HG03439 (cell line): ENCODE measurements around the gene GPR141.

Experiments used
- ATAC-seq: cut with Tn5 transposase; IDR thresholded peaks from one replicate; pipeline ENCODE4 v1.9.1; 2021; ENCODE audit warnings: mild to moderate bottlenecking, moderate library complexity; ENCODE audit not compliant: unreplicated experiment

Gene GPR141, protein sequence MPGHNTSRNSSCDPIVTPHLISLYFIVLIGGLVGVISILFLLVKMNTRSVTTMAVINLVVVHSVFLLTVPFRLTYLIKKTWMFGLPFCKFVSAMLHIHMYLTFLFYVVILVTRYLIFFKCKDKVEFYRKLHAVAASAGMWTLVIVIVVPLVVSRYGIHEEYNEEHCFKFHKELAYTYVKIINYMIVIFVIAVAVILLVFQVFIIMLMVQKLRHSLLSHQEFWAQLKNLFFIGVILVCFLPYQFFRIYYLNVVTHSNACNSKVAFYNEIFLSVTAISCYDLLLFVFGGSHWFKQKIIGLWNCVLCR

DNA sequence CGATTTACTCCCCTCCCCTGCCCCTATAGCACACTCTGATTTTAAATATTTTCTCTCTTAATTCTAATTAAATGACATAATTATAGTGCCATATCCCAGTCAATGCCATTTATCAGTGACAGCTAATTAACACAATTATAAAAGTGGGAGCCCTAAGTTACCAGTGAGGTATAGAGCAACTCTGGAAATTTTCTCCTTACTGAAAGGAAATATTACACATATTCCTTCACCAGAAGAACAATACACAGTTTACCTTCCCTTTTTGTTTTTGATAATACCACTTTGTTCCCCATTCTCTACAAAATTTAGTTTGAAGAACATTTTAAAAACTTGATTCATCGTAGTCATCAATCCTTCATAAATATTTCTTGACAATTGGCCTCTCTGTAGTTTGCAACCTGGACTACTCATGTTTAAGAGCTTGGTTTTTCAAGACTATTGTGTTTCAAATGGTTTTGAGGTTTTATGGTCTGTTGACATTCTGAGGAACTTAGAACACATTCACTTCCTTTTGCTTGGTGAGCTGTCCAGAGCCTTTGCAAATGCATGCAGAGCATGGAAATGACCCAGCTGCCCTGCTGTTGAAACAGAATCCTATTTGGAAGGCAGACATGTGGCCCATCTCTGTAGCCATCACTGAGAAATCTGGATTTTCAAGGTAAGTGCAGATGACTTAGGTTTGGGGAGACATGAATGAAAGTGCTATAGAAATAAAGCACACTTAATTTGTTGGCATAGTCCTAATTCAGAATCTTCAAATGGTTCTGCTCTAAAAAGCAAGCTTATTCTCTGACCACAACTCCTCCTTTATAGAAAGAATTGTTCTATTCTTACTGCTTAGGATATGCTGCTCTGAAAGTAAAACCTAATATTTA lies at the start of gene GPR141:
Gene GPR141, plus strand, starts transcription at position 521 of the 875 bp plus-strand sequence. CDS start 56,628 bp downstream, outside the sequence.
- ATAC-seq = peak; percentile 77

DNA sequence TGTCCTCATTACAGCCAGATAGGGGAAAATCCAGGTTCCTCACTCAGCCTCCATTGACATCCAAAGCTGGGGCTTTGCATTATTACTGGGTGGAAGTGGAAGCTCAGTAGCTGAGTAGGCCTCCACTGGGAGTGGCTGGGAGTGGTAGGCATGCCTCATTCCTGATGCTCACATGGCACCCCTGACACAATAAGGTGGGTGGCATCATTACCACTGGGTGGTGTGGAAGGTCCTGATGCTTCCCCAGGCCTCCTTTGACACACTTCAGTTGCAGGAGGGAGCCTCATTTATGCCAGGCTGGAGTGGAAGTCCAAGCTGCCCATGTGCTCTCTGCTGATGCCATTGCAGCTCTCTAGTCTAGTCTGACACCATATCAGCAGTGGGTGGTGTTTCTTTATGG lies 48.2 kb upstream of the GPR141 start:
- ATAC-seq = no peak

DNA sequence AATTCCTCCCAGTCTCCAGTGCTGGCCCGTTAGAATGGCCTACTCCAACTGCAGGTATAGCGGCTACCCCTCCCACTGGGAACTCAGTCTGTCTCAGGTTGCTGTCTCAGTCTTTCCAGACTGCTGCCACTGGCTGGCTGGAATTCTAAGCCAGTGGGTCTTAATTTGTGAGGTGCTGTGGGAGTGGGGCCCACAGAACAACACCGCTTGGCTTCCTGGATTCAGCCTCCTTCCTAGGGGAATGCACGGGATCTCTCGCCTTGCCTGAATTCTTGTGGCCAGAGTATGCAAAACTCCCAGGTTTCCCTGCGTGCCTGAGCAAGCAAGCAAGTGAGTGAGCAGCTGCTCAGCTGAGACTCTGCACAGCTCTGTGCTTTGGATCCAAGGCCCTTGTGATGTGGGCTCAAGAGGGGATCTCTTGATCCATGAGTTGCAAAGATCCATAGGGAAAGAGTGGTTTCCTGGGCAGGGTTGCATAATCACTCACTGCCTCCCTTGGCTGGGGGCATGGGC lies 41.5 kb upstream of the GPR141 start:
- no peak for ATAC-seq

DNA sequence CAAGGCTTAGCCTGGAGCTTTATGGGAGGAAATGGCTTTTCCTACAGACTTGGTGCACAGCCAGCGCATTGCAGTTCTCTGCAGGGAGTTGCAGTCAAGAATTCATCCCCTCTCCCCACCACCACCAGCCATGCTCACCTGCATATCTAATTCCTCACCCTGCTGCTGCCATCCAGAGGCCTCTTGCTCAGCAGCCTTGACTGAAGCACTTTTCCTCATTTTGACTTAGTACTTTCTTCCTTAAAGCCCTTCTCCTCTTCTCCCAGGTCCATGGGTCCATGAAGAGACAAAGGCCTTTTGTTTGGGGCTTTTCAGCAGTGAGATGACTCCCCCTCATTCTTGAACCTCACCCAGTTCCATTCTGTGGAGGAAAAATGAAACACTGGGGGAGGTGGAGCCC lies 39.7 kb upstream of the GPR141 start:
- no peak for ATAC-seq

DNA sequence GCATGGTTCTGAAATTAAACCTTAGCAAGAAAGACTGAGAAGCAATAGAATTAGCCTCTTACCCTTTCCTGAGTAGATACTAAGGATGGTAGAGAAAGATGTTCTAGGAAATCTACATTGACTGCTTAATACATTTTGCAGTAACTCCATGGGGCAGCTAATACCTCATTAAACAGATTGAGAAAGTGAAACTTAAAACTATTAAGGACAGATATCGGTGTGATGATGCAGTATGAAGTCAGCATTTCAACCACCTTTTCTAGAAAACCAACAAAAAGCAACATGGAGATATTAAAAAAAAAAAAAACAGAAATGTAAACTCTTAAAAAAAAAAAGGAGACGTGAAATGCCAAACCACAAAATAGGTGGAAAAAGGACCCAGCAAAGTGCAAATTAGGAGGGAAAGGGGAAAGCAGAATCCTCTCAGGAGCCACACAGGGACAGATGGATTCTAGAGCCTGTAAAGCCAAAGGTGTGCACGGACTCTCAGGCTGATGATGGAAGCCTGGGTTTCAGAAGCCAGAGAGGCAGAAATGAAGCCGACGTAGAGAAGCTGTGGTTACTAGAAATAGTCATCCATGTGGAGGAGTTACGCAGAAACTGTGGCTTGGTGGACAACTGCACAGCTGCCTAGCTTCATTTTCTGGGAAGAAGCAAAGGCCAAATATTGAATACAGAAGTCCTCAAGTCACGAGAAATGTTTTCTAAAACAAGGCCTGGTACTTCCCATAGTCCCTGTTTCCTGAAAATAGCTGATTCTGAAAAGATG lies 38.1 kb upstream of the GPR141 start:
- no peak for ATAC-seq

DNA sequence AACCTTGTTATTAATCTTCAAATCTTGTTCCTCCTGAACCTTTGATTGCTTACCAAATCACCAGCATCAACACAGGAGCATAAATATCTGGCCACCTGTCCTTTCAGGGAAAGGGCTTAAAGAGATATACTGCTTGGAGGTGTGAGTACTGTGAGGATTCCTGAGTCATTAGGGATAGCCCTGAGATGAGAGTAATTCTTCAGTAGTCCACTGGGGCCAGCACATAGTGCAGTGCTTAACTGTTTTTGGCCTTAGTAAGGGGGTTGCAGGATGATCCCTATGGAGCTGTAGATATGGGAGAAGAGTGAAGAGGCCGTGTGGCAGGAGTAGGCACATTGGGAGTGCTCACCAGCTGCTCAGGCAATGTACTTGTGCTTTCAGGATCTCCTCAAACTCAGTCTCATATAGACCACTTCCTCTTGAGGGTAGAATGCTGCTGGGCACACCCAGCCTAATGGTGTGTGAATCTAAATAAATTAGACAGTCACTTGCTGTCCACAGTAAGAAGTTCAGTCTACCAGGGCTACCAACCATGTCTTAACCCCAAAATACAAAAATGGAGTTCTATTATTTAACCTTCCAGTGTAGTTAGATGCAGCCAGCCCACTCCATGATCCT lies 26.5 kb upstream of the GPR141 start:
- ATAC-seq = no peak

DNA sequence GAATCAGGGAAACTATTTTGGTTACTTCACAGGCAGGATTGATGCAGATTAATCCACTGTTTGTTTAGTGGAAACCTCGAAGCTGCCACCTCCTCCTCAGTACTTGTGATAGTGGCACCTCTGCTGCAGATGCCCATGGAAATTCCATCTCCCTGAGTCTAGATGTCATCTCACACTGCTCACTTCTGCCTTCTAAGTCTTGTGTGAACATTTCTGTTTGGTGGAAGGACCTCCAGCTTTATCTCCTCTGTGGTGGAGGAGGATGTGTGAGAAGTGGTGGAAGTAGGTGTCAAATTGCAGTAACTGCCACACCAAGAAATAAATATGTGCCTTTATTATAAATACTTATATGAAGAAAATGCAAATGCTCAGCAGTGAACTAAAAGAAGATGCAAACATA lies 25.8 kb upstream of the GPR141 start:
- no peak for ATAC-seq

DNA sequence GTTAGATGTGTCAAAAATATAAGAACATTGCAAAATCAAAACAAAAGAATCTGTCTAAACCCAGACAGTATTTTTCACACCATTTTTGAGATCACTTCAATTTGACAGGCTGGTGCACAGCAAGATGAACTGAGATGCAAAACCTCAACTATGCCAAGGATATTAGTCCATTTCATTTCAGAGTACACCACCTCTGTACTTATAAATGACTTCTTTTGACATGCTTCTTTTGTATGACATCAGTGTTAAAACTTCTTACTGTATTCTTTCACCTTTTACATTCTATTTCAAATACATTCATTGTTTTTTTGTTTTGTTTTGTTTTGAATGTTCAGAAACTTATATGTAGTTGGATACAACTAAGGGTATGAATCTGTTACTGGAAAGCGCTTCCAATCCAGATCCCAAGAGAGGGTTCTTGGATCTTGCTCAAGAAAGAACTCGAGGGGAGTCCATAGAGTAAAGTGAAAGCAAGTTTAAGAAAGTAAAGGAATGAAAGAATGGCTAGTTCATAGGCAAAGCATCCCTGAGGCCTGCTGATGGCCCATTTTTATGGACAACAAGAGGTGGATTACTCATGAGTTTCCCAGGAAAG lies 23.5 kb upstream of the GPR141 start:
- ATAC-seq = no peak

DNA sequence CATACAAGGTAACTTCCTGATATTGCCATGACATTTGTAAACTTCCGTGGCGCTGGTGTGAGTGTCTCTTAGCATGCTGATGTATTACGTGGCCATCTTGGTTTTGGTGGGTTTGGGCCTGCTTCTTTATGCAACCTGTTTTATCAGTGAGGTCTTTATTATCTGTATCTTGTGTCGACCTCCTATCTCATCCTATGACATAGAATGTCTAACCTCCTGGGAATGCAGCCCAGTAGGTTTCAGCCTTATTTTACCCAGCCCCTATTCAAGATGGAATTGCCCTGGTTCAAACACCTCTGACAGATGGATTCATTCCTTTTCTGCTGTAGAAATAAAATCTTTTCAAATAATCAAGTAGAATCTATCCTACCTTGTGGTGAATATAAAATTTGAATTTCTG lies 23.0 kb upstream of the GPR141 start:
- ATAC-seq = no peak

DNA sequence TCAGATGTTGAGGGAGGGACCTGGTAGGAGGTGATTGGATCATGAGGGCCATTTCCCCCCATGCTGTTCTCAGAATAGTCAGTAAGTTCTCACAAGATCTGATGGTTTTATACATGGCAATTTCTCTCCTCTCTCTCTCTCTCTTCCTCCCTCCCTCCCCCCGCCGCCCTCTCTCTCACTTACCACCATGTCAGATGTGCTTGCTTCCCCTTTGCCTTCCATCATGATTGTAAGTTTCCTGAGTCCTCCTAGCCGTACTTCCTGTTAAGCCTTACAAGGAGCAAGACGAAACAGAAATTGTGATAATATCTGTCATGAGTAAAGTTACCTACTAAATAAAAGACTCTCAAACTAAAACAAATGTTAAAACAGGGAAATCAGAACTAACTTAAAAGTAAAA lies 19.9 kb upstream of the GPR141 start:
- no peak for ATAC-seq

DNA sequence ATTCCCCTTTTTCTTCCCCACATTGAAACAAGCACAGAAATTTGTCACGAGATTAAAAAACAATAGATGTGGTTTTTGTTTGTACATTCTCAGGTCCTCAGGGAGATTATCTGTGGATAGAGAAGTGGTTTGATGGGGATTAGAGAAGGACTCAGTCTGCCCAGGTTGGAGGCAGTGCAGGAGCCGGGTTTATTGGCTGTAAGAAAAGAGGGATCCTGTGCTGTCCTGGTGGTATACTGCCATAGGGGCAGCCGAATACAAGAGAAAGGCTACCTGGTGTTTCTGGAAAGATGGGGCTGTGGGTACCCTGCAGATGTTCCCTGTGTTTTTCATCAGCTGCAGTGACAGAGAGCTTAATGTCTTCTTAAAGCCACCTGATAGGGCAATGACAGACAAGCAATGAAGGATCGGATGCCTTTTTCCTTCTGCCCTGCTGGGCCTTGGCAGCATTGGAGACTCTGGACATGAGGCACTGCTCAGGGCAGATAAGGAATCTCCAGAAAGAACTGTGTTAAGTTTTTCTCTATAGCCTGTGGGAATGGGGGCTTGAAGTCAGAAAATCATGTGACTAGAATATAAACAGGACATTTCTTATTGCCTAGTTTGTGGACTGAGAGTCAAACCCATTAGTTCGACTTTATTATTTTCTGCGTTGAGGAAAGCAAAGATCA lies 18.1 kb upstream of the GPR141 start:
- no peak for ATAC-seq

DNA sequence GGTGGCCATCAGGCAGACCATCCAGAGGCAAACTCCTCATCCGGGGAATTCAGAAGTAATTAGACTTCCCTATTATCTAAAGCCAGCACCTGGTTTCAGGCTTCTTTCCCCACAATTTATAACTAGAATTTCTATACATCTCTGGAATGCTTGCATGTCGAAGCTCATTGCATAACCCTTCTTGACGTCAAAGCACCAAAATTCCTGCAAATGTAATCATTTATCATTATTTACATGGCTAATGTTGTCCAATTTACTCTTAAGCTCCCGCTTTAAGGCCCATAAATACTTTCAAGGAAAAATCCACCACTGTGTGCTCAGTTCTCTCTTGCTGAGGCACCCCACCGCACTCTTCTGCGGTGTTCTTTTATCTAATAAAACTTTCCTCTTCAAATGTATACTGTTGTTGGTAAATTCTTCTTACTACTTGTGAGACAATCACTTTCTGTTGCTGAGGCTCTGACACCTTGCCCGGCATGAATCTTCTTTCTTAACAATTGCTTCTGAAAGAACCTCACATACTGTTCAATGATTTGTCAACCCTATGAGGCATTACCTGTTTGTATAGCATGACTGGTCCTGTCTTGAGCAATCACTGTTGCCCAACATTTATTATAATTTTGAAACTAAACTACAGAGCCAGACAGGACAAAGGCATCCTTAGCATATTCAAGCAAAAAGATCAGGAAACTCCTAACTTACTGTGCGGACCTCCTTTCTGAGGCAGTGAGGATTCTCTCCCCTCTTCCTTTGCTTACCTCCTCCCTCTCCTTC lies 17.4 kb upstream of the GPR141 start:
- ATAC-seq = no peak

DNA sequence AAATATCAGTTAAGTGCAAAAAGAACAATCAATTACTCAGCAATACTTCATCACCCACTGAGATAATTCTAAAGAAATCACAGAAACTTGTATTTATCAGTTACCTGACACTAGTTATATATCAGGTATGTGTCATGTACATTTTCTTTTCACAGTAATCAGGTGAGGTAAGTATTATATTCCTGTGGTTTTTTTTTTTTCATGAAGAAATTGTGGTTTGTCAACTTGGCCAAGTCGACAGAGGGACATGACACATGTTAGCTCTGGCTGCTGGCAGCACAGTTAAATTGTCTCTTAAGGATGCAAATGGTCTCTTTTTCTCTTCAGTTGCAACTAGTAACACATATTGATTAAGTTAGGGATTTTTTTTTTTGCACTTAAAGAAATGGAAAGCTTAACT lies 13.7 kb upstream of the GPR141 start:
- no peak for ATAC-seq

DNA sequence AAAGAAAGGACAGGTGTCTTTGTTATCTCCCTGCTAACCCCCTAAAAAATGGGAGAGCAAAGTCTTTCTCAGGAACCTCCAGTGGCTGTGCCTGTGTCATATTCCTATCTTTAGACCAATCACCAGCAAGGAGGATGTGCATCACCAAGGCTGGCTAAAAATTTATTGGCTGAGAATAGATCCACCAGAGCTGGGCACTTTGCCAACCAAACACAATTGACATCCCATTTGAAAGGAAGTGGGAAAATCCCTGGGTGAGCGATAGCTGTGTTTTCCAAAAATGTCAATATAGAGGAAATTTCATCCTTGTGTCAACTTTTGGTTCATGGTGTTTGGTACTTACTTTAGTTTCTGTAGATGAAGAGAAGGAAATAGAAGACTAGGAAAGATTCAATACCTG lies 13.1 kb upstream of the GPR141 start:
- ATAC-seq = no peak

DNA sequence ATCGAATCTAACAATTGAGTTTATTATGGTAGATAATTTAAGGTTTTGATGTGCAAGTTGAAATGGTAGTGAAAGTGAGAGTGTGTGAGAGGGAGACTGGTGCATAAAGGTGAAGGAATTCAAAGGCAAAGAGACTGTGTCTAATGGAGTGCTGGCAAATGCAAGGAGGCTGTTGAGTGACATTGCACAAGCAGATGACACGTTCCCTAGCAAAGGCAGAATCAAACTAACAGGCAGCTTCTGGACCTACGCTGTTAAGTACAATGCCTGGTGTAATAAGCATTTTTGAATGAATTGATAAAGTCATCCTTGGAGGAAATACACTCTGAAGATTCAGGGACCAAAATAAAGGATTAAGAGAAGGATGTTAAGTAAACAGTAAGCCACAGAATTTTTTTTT lies 11.7 kb upstream of the GPR141 start:
- no peak for ATAC-seq

DNA sequence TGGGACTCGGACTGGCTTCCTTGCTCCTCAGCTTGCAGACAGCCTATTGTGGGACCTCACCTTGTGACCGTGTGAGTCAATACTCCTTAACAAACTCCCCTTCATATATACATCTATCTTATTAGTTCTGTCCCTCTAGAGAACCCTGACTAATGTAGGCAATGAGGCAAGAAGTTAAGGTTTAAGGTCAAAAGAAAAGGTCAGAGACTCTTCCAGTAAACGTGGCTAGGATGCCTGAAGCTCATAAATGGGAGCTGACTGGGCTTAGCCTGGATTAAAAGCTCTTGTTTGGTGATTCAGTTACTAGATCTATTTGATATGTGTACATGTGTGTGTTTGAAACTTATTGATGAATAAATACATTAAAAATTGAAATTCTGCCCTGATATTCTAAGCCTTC lies 10.6 kb upstream of the GPR141 start:
- no peak for ATAC-seq

DNA sequence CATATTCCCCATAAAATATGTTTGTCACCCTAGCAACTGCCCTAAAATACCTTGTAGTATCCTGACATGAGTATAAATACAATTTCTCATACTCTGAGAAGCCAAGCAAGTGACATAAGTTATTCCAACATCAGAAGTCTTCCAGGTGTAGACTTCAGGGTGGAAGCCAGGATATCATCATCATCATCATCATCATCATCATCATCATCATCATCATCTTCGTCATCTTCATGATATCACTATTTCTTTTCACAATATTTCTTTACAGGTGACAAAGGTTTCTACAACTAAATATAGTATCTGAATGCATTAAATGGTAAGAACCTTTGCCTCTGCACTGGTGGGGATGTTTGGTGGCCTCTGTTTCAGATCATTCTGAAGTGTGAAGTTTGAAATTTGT lies 10.0 kb upstream of the GPR141 start:
- ATAC-seq = no peak

DNA sequence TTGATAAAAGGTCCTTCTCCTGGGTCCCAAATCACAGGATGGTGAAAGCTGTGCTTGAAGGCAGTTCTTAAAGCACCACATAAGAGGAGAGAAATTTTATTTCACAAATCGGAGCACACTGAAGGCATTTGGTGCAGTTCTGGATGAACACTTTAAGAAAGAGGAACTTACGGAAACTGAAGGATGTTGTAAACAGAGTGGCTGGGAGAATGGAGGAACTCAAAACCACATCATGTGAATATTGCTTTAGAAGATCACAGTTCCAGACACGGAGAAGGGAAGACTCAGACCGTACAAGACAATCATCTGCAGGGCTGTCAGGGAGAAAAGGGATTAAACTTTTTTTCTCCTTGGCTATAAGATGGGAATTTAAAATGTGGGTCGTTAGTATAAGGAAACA lies 9.0 kb upstream of the GPR141 start:
- ATAC-seq = no peak

DNA sequence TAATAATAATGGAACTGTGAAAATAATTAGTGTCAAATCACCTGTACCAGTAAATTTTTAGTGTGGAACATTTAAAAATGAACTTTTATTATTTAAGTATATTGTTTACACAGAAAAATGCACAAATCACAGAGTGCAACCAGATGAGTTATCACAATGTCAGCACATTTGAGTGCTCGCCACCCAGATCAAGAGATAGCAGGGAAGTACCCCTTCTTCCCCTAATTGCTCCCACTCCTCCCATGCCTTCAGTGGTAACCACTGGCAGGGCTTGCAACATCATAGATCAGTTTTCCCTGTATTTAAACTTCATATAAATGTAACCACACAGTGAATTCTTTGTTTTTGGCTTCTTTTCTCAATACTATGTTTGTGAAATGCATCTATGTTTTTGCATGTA lies 7.8 kb upstream of the GPR141 start:
- no peak for ATAC-seq
